Adrenal gland (tissue), 5 donors: ENCODE measurements around the gene DNAL4.

Source experiments
- CTCF ChIP-seq, 6 experiments: fragments of 450-650 bp in 4 of 6; fragments of 200-600 bp in 2 of 6; sonication (generic) in 1 of 6; IDR thresholded peaks; 1 replicate in 5 of 6; 2 replicates in 1 of 6; pipeline versions ENCODE4 v1.5.1 to v1.8.0; 2016 to 2021; ENCODE audit warnings: antibody characterized with exemption in 6 of 6, mild to moderate bottlenecking in 2 of 6, moderate library complexity in 1 of 6
- POLR2A ChIP-seq, 2 donors: fragments of 450-650 bp; IDR thresholded peaks; one replicate each; pipeline ENCODE4 v1.6.1; 2017; ENCODE audit warnings: antibody characterized with exemption in 2 of 2, mild to moderate bottlenecking in 2 of 2, moderate library complexity in 1 of 2
- donor health status: DM: no; HTN: no; CAD: no.

DNA sequence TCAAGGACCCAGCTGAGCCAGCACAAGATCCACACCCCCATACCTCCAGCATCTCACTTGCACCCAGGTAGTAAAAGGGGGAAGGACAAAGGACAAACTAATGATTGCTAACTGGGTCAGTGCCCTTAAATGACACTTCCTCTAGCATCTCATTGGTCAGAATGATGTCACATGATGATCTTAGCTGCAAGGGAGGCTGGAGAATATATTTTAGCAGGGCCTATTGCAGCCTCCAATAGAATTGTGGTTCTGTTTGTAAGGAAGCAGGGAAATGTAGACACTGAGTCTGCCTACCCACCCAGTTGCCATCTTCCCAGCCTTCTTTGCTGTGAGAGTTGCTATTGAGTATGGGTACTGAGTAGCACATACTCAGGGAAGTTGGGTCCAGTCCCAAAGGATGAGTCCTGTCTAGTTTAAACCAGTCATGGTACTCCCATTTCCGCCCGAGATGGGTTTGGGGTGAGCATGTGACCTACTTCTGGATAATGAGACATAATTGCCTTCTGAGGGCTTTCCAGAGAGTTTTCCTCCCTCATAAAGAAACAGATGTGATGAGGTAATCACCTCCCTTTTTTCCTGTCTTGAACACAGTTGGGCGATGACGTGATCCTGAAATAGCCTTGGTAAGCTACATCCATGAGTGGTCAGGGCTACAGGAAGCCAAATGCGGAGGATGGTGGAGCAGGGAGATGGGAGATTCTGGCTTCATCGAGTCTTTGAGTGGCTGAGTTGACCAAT lies 5.5 kb upstream of the DNAL4 start:
- no peak for TF ChIP-seq CTCF (IDR thresholded peaks at IDR 0.05)
- TF ChIP-seq POLR2A (IDR thresholded peaks at IDR 0.05) = no peak
